T47D (cell line): ENCODE results near the gene TMEM116.

ENCODE experiments used
- DNase-seq, 2 experiments: peaks; one replicate each; pipeline versions ENCODE4 v3.0.0 to v3.0.0-alpha.2; 2011 to 2012; ENCODE audit warnings: low read depth in 1 of 2, low spot score in 1 of 2
- JUND ChIP-seq: IDR thresholded peaks from 2 replicates; pipeline ENCODE4 v1.6.1; 2012; ENCODE audit warnings: low read depth
- in situ Hi-C: cut with HindIII; loops from 2 replicates; pipeline ENCODE4 v1.10.0; 2016; ENCODE audit warnings: low sequenced_read_pairs, low pct_unique_long_range_greater_than_20kb

Gene TMEM116

DNA sequence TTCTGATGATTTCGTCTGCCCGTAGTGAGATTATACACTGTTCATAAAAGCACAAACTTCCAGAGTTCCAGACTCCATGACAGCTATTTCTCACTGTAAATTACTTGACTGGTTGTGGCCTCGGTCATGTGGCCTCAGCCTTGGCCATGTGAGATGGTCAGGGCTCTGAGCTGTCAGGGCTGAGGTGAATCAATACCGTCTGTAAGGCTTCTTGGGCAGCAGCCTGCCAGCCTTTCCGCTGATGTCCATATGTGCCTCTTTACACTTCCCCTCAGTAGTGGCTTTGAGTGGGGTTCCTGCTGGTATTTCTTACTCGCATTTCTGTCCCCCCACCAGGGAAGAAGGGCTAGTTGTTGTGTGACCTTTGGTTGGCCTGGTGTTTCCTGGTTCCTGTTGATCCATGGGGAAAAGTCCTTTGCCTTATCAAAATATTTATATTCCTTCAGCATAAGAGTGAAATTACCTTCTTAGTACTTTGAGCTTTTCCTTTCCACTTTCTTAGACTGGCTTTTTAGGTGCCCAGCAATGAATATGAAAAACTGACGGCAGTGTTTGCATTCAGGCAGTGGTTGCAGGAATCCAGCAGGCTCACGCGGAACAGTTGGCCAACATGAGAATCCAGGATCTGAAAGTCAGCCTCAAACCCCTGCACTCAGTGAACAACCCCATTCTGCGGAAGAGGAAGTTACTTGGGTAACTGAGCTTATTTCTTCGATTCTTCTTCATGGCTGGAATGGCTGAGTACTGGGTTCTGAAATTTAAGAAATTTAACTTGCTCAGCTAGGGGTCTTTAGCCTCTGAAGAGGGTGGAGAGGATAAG is 124.8 kb downstream of the TMEM116 start:
- no peak for TF ChIP-seq JUND
- in situ Hi-C loops, result no loop called here
- DNase-seq, result no peak

DNA sequence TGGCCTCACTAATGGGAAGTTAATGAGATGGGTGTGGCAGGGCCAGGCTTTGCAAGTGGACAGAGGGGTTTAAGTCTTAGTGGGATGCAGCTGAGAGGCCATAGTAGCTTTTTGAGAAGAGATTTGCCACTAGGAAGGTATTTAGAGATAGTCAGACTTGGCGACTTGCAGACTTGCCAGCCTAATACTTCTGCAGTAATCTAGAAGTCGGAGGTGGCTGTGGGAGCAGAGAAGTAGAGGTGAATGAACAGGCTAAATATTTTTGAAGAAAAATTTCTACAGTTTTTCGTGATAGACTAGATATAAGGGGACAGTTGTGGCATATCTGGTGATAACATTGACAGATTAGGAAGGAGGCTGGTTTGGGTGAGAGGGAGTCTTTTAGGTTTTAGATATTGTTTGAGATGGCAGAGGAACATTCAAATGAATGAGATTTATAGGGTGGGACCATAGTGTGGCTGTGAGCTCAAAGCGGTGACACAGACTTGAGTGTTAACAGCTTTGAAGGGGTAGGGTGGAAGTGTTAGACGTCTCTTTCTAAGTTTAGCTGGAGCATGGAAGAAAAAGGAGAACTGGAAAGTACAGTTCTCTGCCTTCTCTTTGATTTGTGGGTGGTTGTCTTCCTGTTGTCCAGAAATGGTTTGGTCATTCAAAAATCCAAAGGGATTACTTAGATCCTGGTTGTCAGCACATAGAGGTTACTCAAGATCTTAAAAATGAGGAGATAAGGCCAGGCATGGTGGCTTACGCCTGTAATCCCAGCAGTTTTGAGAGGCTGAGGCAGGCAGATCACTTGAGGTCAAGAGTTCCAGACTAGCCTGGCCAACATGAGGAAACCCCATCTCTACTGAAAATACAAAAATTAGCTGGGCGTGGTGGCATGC is 126.1 kb downstream of the TMEM116 start:
- TF ChIP-seq JUND, result no peak
- no peak for DNase-seq
- in situ Hi-C loops, result no loop called here

DNA sequence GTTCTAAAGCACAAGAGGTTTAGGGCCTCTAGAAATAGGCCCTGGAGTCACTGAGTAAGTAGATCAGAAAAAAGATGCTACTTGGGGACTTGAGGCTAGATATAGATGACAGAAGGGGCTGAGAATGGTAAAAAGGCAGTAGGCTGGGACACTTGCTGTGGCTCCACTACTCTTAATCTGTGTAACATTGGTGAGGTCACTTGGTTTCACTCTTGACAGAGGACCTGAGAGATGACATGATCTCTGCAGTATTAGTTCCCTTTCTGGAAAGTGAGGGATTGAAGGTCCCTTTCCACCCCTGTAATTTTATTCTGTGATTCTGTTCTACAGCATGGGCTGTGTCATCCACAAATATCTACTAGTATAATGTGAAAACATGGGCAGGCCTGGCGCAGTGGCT is 131.2 kb downstream of the TMEM116 start:
- no peak for TF ChIP-seq JUND
- in situ Hi-C loops, result no loop called here

More for the DNA sequence above, 131.2 kb downstream of the TMEM116 start:
- DNase-seq, result no peak
